ENCODE results near the gene ATP8A2. TPM values are rescaled to one million over a fixed set of nuclear protein-coding genes. Genes with fewer than 3 reads are reported as not detected.

Gene ATP8A2
- total RNA-seq, 2 donors from 2014 or later = 0.23 to 6.1 TPM

DNA sequence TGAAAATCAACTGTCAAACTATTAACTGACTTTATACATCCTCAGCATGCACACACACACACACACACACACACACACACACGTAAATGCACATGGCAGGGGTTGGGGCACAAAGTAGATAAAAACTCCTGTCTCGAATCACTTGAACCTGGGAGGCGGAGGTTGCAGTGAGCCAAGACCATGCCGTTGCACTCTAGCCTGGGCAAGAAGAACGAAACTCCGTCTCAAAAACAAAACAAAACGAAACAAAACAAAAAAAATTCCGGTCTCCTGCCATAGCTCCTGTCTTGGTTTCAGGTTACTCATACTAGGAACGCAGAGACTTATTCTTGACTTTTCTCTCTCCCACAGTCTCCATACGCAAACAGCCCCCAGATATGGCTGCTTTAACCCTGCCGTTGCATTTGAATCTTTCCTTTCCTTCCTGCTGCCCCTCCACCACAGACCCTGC lies 531.1 kb downstream of the ATP8A2 start:
- Histone ChIP-seq H3K9me3 (no peaks in the 10 kb centered on the region), H3K27ac (no peak overlapping the region), H3K36me3 (no peaks in the 10 kb centered on the region), H3K4me1 (replicated peaks) (no peaks in the 10 kb centered on the region), H3K4me3 (no peak overlapping the region), H3K27me3 (replicated peaks; ENCODE audit: insufficient read depth) (no peaks in the 10 kb centered on the region)
- TF ChIP-seq POLR2A (IDR thresholded peaks at IDR 0.05) (no peak), POLR2AphosphoS5 (IDR thresholded peaks at IDR 0.05) (no peak)
- TF ChIP-seq, protein P1, sequence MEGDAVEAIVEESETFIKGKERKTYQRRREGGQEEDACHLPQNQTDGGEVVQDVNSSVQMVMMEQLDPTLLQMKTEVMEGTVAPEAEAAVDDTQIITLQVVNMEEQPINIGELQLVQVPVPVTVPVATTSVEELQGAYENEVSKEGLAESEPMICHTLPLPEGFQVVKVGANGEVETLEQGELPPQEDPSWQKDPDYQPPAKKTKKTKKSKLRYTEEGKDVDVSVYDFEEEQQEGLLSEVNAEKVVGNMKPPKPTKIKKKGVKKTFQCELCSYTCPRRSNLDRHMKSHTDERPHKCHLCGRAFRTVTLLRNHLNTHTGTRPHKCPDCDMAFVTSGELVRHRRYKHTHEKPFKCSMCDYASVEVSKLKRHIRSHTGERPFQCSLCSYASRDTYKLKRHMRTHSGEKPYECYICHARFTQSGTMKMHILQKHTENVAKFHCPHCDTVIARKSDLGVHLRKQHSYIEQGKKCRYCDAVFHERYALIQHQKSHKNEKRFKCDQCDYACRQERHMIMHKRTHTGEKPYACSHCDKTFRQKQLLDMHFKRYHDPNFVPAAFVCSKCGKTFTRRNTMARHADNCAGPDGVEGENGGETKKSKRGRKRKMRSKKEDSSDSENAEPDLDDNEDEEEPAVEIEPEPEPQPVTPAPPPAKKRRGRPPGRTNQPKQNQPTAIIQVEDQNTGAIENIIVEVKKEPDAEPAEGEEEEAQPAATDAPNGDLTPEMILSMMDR (IDR thresholded peaks at IDR 0.05) = no peak
- intact Hi-C loops (cut with DNase I) = no loop called here
- DNase-seq (ENCODE audit: low spot score) = no peak
- 29% methylated on average over 11 of the region's 11 CpGs for WGBS

DNA sequence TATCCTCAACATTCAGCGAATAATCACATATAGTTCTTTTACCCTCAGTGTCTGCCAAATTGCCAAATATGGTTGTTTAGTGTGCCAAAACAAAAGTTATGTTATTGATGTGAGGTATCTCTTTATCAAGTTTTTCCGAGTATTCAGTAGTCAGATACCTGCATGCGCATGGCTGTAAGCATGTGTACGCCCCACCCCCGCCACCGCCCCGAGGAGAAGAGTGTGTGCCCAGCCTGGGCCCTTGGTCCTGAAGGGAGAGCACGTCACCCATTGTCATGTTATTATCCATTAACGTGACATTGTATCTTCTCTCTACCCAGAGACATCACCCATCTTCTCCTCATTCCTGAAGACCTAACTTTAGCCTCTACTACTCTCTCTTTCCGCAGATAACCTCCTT lies 533.1 kb downstream of the ATP8A2 start:
- Histone ChIP-seq H3K27ac (no peak overlapping the region), H3K9me3 (no peaks in the 10 kb centered on the region), H3K4me3 (no peak overlapping the region), H3K36me3 (no peaks in the 10 kb centered on the region), H3K4me1 (replicated peaks) (no peaks in the 10 kb centered on the region), H3K27me3 (replicated peaks; ENCODE audit: insufficient read depth) (no peaks in the 10 kb centered on the region)
- no peak for DNase-seq (ENCODE audit: low spot score)
- TF ChIP-seq, protein P1 (IDR thresholded peaks at IDR 0.05) = no peak
- no peak for TF ChIP-seq POLR2A (IDR thresholded peaks at IDR 0.05)
- no peak for TF ChIP-seq POLR2AphosphoS5 (IDR thresholded peaks at IDR 0.05)
- WGBS = 93% methylated on average over 10 of the region's 10 CpGs
- intact Hi-C loops (cut with DNase I) = no loop called here

DNA sequence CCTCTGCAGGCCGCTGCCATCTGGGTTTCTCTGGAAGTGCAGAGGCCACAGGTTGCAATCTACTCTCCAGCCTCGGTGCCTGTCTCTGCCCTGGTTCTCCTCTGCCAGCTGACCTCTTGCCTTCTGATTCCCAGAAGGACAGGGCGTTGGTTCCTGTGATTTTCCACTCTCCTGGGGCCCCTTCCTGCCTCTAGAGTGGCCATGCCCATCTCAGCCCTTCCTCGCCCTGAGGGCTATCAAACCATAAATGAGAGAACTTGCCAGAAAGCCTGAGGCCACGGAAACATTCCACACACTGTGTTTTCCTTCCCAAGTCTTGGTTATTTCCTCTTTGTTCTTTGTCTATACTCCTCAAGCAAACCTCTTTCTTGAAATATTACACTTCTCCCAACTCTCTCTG lies 533.8 kb downstream of the ATP8A2 start:
- Histone ChIP-seq H3K27ac (no peak overlapping the region), H3K4me1 (replicated peaks) (no peaks in the 10 kb centered on the region), H3K27me3 (replicated peaks; ENCODE audit: insufficient read depth) (no peaks in the 10 kb centered on the region), H3K9me3 (no peaks in the 10 kb centered on the region), H3K4me3 (no peak overlapping the region), H3K36me3 (no peaks in the 10 kb centered on the region)
- intact Hi-C loops (cut with DNase I) = no loop called here
- TF ChIP-seq, protein P1 (IDR thresholded peaks at IDR 0.05) = no peak
- TF ChIP-seq POLR2AphosphoS5 (IDR thresholded peaks at IDR 0.05) (no peak), POLR2A (IDR thresholded peaks at IDR 0.05) (no peak)
- no peak for DNase-seq (ENCODE audit: low spot score)
- 78% methylated on average over 5 of the region's 5 CpGs for WGBS

DNA sequence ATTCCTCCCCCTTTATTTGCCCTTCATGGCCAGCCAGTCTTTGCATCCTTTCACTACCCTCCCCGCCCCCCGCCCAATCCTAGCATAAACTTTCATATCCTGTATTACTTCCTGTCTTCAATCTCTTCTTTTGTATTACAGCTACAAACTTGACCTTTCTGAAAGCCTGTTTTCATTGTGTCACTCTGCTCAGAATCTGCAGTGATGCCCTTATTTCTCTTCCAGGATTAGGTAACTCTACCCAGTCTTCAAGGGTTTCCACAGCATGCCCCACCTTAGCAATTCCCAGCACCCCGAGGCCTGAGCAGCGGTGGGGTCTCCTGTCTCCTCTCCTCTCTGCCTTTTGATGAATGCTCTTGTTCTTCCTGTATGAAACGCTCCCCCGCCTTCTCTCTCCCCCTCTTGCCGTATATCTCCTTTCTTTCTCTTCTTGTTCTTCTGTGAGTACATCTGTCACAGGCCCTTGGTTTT lies 534.5 kb downstream of the ATP8A2 start:
- Histone ChIP-seq H3K4me1 (replicated peaks) (no peaks in the 10 kb centered on the region), H3K27me3 (replicated peaks; ENCODE audit: insufficient read depth) (no peaks in the 10 kb centered on the region), H3K36me3 (no peaks in the 10 kb centered on the region), H3K4me3 (no peak overlapping the region), H3K27ac (no peak overlapping the region), H3K9me3 (no peaks in the 10 kb centered on the region)
- no peak for TF ChIP-seq POLR2AphosphoS5 (IDR thresholded peaks at IDR 0.05)
- no peak for TF ChIP-seq POLR2A (IDR thresholded peaks at IDR 0.05)
- TF ChIP-seq, protein P1 (IDR thresholded peaks at IDR 0.05) = no peak
- DNase-seq (ENCODE audit: low spot score) = no peak
- 69% methylated on average over 7 of the region's 7 CpGs for WGBS
- intact Hi-C loops (cut with DNase I) = no loop called here

DNA sequence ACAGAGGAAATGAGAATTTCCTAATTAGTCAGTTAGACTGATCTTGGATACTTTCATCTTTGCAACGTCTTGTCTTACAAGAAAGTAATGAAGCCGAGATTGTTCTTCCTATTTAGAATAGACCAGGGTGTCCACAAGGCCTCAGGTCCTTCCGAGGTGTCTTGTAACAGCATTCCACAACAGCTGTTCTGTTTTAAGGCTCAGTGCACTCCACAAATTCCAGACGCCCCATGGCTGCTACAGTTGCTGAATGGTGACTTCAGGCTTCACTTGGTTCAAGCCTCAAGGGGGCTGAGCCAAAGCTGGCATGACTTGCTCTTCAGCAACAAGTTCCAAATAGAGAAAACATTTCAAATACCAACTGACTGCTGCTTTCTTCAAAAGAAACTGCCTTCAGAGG lies 536.6 kb downstream of the ATP8A2 start:
- WGBS = 72% methylated on average over 4 of the region's 4 CpGs

More for the DNA sequence above, 536.6 kb downstream of the ATP8A2 start:
- Histone ChIP-seq H3K4me1 (replicated peaks) (no peaks in the 10 kb centered on the region), H3K36me3 (no peaks in the 10 kb centered on the region), H3K27ac (no peak overlapping the region), H3K27me3 (replicated peaks; ENCODE audit: insufficient read depth) (no peaks in the 10 kb centered on the region), H3K9me3 (no peaks in the 10 kb centered on the region), H3K4me3 (no peak overlapping the region)
- TF ChIP-seq POLR2A (IDR thresholded peaks at IDR 0.05) (no peak), POLR2AphosphoS5 (IDR thresholded peaks at IDR 0.05) (no peak)
- TF ChIP-seq, protein P1 (IDR thresholded peaks at IDR 0.05) = no peak
- no peak for DNase-seq (ENCODE audit: low spot score)
- intact Hi-C loops (cut with DNase I) = no loop called here
